HepG2 (cell line): ENCODE measurements around the gene SLC16A11. TPM values are rescaled to one million over a fixed set of nuclear protein-coding genes. Genes with fewer than 3 reads are reported as not detected.
"Not testable (repeated sequence)": the region's sequence is repeated elsewhere in the genome, so short reads cannot be mapped to it uniquely, and the experiment has no call there.

Experiments
- CEBPG ChIP-seq: IDR thresholded peaks from 2 replicates; pipeline ENCODE4 v1.6.1; 2016
- ELF1 ChIP-seq: sonication (generic); formaldehyde crosslinking; IDR thresholded peaks from 2 replicates; pipeline ENCODE4 v1.4.0; 2020; ENCODE audit warnings: missing genetic modification reagents
- ELF3 ChIP-seq: IDR thresholded peaks from 2 replicates; pipeline ENCODE4 v1.6.1; 2016; ENCODE audit warnings: missing genetic modification reagents, missing compliant biosample characterization
- EP300 ChIP-seq, 3 experiments: sonication (generic) in 1 of 3; formaldehyde crosslinking in 1 of 3; IDR thresholded peaks; 2 replicates each; pipeline versions ENCODE4 v1.5.1 to v1.6.1; 2011 to 2020; ENCODE audit warnings: low read depth in 2 of 3, low read length in 2 of 3, borderline replicate concordance in 1 of 3, improper control_type of control experiment in 1 of 3, mild to moderate bottlenecking in 1 of 3, missing genetic modification reagents in 1 of 3, moderate library complexity in 1 of 3
- FOSL2 ChIP-seq: sonication (generic); formaldehyde crosslinking; IDR thresholded peaks from 2 replicates; pipeline ENCODE4 v1.4.0; 2020; ENCODE audit warnings: missing genetic modification reagents
- FOXA3 ChIP-seq: IDR thresholded peaks from 2 replicates; pipeline ENCODE4 v1.6.1; 2016; ENCODE audit warnings: missing genetic modification reagents, missing compliant biosample characterization
- FOXO1 ChIP-seq: sonication (generic); formaldehyde crosslinking; IDR thresholded peaks from 2 replicates; pipeline ENCODE4 v1.4.0; 2020; ENCODE audit warnings: missing genetic modification reagents
- GATA4 ChIP-seq: sonication (generic); IDR thresholded peaks from 2 replicates; pipeline ENCODE4 v1.6.1; 2016; ENCODE audit warnings: antibody characterized with exemption, low read depth, borderline replicate concordance
- HNF1A ChIP-seq, 2 experiments: sonication (generic) in 1 of 2; formaldehyde crosslinking in 1 of 2; IDR thresholded peaks; 2 replicates each; pipeline versions ENCODE4 v1.4.0 to v1.6.1; 2016 to 2020; ENCODE audit warnings: borderline replicate concordance in 1 of 2, low read depth in 1 of 2, mild to moderate bottlenecking in 1 of 2, missing genetic modification reagents in 1 of 2
- PHF21A ChIP-seq: sonication (generic); formaldehyde crosslinking; IDR thresholded peaks from 2 replicates; pipeline ENCODE4 v1.5.0; 2020; ENCODE audit warnings: mild to moderate bottlenecking, missing genetic modification reagents
- PRDM10 ChIP-seq: sonication (generic); formaldehyde crosslinking; IDR thresholded peaks from 2 replicates; pipeline ENCODE4 v1.4.0; 2020; ENCODE audit warnings: low read depth, missing genetic modification reagents
- SAP130 ChIP-seq: IDR thresholded peaks from 2 replicates; pipeline ENCODE4 v1.6.1; 2016; ENCODE audit warnings: low read depth
- SIX4 ChIP-seq: sonication (generic); formaldehyde crosslinking; IDR thresholded peaks from 2 replicates; pipeline ENCODE4 v1.4.0; 2020; ENCODE audit warnings: missing genetic modification reagents
- SOX6 ChIP-seq, 2 experiments: fragments of 450-650 bp in 1 of 2; sonication (generic) in 1 of 2; formaldehyde crosslinking in 1 of 2; IDR thresholded peaks; 2 replicates each; pipeline versions ENCODE4 v1.4.0 to v1.6.1; 2017 to 2020; ENCODE audit warnings: antibody characterized with exemption in 1 of 2, mild to moderate bottlenecking in 1 of 2, missing genetic modification reagents in 1 of 2
- THAP11 ChIP-seq: IDR thresholded peaks from 2 replicates; pipeline ENCODE4 v1.6.1; 2016; ENCODE audit warnings: missing biosample characterization, missing genetic modification reagents
- YEATS4 ChIP-seq: sonication (generic); formaldehyde crosslinking; IDR thresholded peaks from 2 replicates; pipeline ENCODE4 v1.4.0; 2020; ENCODE audit warnings: missing genetic modification reagents, borderline replicate concordance
- ZFX ChIP-seq: sonication (generic); formaldehyde crosslinking; IDR thresholded peaks from 2 replicates; pipeline ENCODE4 v1.4.0; 2020; ENCODE audit warnings: mild to moderate bottlenecking, low read depth, missing genetic modification reagents, moderate library complexity
- ZNF12 ChIP-seq: sonication (generic); formaldehyde crosslinking; IDR thresholded peaks from 2 replicates; pipeline ENCODE4 v1.5.0; 2020; ENCODE audit warnings: missing genetic modification reagents
- ZNF263 ChIP-seq: sonication (generic); formaldehyde crosslinking; IDR thresholded peaks from 2 replicates; pipeline ENCODE4 v1.4.0; 2020; ENCODE audit warnings: missing genetic modification reagents
- ZNF337 ChIP-seq: sonication (generic); formaldehyde crosslinking; IDR thresholded peaks from 2 replicates; pipeline ENCODE4 v1.5.1; 2020; ENCODE audit warnings: missing genetic modification reagents, low read depth, mild to moderate bottlenecking, borderline replicate concordance
- ZNF552 ChIP-seq: sonication (generic); formaldehyde crosslinking; IDR thresholded peaks from 2 replicates; pipeline ENCODE4 v1.9.0; 2022; ENCODE audit warnings: missing genetic modification reagents, mild to moderate bottlenecking, borderline replicate concordance
- polyA plus RNA-seq, 8 experiments: library from polyadenylated mRNA; depleted of rRNA in 3 of 8; stranded (reverse) in 7 of 8; unstranded in 1 of 8; fragments of >200 nt; fragmentation: Illumina TruSeq in 4 of 8; extraction: Trizol in 4 of 8; gene quantifications; 2 replicates each; pipeline versions ENCODE4 v1.2.1 to v1.2.3, GENCODE V29; 2011 to 2016; ENCODE audit warnings: low read depth in 4 of 8, missing spikeins in 1 of 8, mixed read lengths in 1 of 8; ENCODE audit not compliant: insufficient read depth in 1 of 8
- total RNA-seq, 5 experiments: library from RNA; depleted of rRNA; stranded (reverse); fragments of >200 nt; fragmentation: Illumina TruSeq; extraction: Trizol; gene quantifications; 2 replicates each; pipeline ENCODE4 v1.2.3, GENCODE V29; 2016; ENCODE audit warnings: low read depth in 1 of 5

SLC16A11 gene
- total and polyA plus RNA-seq, 2 of the 13 experiments (the other 11 are each of a cell fraction or from before 2014, with no cell fraction given): not detected

GRCh38 chr17:7046725-7047397 lies 3.0 kb upstream of the SLC16A11 start (continued):
- TF ChIP-seq HNF1A (IDR thresholded peaks at IDR 0.05; ENCODE audit: low read depth); SOX6 (IDR thresholded peaks at IDR 0.05): not testable (repeated sequence)
- TF ChIP-seq HNF1A (CRISPR knock-in tag; IDR thresholded peaks at IDR 0.05; ENCODE audit: borderline replicate concordance) (peak; percentile 25; the same call in 1 of the 2 replicates), SAP130 (peak; percentile 76), ZNF337 (CRISPR knock-in tag) (0 out of 2 replicates have a peak, but pooled peaks have one; percentile 56), PHF21A (CRISPR knock-in tag) (peak; percentile 56; the same call in 1 of the 2 replicates), EP300 (IDR thresholded peaks at IDR 0.05; ENCODE audit: low read depth in 2 of 2, low read length in 2 of 2) (peak in 1 of 2 experiments; percentile 47; a peak in 1 of 4 replicates), EP300 (CRISPR knock-in tag; IDR thresholded peaks at IDR 0.05; ENCODE audit: borderline replicate concordance) (peak; percentile 89), FOXA3 (CRISPR knock-in tag) (peak; percentile 59), PRDM10 (CRISPR knock-in tag) (0 out of 2 replicates have a peak, but pooled peaks have one; percentile 38), SIX4 (CRISPR knock-in tag) (peak; percentile 51; the same call in 1 of the 2 replicates), ZNF263 (CRISPR knock-in tag) (peak; percentile 54; the same call in 1 of the 2 replicates), ZNF12 (CRISPR knock-in tag) (0 out of 2 replicates have a peak, but pooled peaks have one; percentile 10), ZFX (CRISPR knock-in tag) (peak; percentile 67), ELF3 (CRISPR knock-in tag) (peak; percentile 52; the same call in 1 of the 2 replicates), ZNF552 (CRISPR knock-in tag) (0 out of 2 replicates have a peak, but pooled peaks have one; percentile 19), SOX6 (CRISPR knock-in tag; IDR thresholded peaks at IDR 0.05) (peak; percentile 80), GATA4 (peak; percentile 55; the same call in 1 of the 2 replicates), ELF1 (CRISPR knock-in tag) (0 out of 2 replicates have a peak, but pooled peaks have one; percentile 18), FOXO1 (CRISPR knock-in tag) (peak; percentile 29; the same call in 1 of the 2 replicates), THAP11 (CRISPR knock-in tag) (peak; percentile 57), FOSL2 (peak; percentile 48), CEBPG (peak; percentile 54; the same call in 1 of the 2 replicates), YEATS4 (CRISPR knock-in tag) (0 out of 2 replicates have a peak, but pooled peaks have one; percentile 14)
